ENCODE measurements around the gene LARP4B.

The LARP4B gene

GRCh38 chr10:921471-922414, 9.8 kb downstream of the LARP4B start:
- no peak for DNase-seq

DNA sequence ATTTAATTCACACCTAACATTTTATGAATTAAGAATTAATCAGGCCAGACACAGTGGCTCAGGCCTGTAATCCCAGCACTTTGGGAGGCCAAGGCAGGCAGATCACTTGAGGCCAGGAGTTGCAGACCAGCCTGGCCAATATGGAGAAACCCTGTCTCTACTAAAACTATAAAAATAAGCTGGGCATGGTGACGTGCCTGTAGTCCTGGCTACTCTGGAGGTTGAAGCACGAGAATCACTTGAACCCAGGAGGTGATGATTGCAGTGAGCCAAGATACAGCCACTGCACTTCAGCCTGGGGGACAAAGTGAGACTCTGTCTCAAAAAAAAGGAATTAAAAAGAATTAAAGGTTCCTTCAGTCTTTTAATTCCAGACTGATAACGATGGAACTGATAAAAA, 11.1 kb downstream of the LARP4B start:
- DNase-seq, result no peak

DNA sequence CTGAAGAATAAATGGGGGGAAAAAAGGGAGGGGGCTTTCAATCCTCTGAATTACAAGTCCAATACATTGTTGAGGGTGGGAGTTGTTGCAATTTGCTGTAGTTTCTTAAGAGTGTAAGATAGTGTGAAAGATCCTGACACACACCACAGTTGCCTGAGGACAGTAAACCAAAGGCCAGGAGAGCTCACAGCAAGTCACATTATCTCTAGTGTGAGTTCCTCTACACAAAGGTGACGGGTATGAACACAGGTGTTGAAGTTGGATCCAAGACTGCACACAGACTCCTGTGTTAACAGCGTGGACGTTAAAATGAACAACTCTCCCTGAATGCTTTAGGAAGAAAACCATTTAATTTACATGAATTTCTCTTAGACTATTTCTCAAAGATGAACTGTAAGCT, 12.0 kb downstream of the LARP4B start:
- no peak for DNase-seq

GRCh38 chr10:917999-918398, 13.5 kb downstream of the LARP4B start:
- no peak for DNase-seq

DNA sequence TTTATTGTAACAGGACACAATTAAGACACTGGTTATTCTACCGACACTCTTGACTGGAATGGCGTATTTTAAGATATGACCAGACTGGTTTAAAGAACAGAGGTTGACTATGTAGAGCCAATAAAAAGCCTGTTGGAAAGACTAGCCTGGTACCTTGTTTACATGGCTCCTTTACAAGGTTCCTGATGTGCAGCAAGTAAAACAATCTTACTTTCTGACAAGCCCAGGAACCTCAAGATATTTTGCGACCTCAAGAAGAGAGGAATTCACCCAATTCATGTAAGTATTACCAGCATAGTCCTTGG, 14.1 kb downstream of the LARP4B start:
- DNase-seq, result no peak

GRCh38 chr10:916716-917415, 14.6 kb downstream of the LARP4B start:
- no peak for DNase-seq

- no peak for DNase-seq
These were observed 21.7 kb downstream of the LARP4B start for GRCh38 chr10:909831-910230.

- DNase-seq, result no peak
These were observed 25.5 kb downstream of the LARP4B start for GRCh38 chr10:905972-906371.

- no peak for DNase-seq
These were observed 26.0 kb downstream of the LARP4B start for GRCh38 chr10:905503-905902.

DNA sequence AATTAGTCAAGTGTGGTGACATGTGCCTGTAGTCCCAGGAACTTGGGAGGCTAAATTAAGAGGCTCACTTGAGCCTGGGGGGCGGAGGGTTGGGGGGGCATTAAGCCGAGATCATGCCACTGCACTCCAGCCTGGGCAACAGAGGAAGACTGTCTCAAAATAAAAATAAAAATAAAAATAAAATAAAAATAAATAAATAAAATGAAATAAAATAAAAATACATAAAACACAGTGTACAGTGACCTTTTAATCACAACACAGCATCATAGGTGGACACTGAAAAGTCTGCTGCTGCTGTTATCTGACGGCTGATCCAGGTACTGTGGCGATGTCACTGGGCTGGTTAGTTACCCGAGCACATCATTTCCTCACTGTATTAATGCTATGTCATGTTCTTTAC, 27.1 kb downstream of the LARP4B start:
- DNase-seq, result no peak

GRCh38 chr10:898141-898540, 33.4 kb downstream of the LARP4B start:
- DNase-seq, result no peak

GRCh38 chr10:896982-897381, 34.5 kb downstream of the LARP4B start:
- no peak for DNase-seq

GRCh38 chr10:895324-895723, 36.2 kb downstream of the LARP4B start:
- DNase-seq, result no peak

DNA sequence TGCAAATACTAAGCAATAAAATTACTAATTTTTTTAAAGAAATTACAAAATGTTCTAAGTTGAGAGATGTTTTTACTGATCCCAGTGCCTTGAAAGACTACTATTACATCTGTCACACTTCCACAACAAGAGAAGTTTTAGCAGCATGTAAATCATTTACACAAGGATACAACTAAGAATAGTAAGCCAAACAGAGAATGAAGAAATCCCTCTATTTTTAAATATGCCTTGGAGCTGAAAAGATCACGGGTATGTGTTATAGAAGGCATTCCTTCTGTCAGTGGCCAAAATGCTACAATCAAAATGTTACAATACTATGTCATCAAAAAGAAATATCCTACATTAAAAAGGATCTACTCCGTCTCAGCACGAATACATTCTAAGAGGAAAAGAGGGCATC, 52.6 kb downstream of the LARP4B start:
- DNase-seq, result no peak

DNA sequence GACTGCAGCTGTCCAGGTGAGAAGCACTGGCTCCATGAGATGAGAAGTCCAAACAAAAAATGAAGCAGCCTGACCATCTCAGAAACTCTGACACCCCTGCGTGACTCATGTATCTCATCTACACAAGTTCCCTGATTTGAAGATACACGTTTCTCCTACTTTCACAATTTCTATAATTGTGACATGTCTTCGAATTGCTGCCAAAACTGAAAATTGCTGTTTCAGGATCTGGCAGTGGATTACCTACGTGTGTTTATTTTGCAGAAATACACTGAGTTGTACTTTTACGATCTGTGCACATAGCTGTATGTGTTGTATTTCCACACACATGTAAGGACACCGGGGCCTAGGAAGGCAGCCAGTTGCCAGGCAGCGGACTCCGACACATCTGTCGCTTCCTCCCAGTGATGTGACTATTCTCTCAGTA, 53.2 kb downstream of the LARP4B start:
- DNase-seq, result no peak

DNA sequence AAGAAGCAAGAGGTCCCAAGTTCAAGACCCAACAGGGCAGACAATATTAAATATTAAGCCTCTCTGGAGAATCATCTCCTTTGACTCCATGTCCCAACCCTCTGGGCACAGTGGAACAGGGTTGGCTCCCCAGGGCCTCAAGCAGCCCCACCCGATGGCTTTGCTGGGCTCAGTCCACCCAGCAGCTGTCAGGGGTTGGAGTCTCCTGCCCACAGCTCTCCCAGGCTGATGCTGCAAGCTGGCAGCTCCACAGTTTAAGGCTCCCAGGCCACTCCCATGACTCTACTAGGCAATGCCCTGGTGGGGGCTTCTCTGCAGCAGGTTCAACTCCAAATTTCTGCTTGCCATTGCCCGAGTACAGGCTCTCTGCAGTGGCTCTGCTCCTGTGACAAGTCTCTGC, 55.1 kb downstream of the LARP4B start:
- no peak for DNase-seq

DNA sequence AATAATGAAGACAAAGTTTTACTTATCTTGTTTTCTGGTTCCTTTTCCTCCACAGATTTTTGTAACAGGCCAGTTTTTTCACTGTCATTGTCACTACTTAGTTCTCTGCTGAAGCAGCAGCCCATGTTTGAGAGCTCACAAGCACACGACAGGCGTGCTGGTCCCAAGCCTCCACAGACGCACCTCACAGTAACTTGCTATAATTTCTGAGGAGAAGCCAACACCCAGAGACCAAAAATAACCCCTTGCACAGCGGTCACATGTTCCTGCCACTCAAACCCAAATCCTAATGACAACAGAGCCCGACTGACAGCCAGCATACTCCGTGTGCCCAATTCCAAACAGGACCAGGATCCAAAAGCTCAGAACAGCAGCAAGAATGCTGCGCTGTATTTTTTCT, 58.5 kb downstream of the LARP4B start:
- no peak for DNase-seq

GRCh38 chr10:871951-872403, 59.5 kb downstream of the LARP4B start:
- DNase-seq, result no peak

DNA sequence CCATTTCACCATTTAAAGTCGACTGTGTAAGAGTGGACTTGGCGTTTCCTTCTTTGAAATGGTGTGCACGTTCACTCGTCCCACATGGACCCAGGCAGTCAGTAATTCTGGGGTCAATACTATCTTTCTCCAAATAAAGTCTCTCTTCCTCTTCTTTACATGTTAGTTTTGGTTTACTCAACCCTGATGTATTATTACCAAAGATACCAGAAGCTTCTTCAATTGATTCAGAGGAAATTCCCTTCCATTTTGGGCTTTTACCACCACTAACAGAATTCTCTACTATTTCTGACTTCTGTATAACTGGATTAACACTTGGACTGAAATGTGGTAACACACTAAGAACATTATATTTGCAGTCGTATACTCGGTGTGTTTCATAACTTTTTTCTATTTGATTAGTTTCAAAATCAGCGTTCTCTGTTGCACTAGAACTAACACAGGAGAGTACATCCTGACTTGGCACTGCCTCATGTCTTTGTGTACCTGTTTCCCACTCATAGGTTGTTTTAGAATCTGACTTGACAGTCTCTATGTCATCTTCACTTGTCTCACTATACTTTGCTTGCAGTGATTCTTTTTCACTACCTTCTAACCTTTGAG, 60.8 kb downstream of the LARP4B start:
- no peak for DNase-seq

- no peak for DNase-seq
These were observed 62.3 kb downstream of the LARP4B start for GRCh38 chr10:869171-869570.

DNA sequence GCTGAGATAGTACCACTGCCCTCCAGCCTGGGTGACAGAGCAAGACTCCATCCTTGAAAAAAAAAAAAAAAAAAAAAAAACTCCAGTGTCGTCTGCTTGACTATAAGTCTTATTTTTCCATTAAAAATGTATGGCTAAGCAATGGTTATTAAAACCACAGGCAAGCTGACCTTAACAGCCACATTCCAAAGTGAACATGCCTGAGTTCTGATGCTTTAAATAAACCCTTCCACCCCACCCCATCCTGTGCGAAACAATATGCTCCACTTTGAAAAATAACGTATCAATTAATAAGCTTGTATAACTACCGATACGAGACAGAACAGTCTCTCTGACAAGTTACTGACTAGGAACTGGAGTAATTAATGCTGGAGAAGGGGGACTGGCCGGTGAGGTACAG, 63.7 kb downstream of the LARP4B start:
- no peak for DNase-seq

- DNase-seq, result no peak
These were observed 64.9 kb downstream of the LARP4B start for GRCh38 chr10:866577-866941.

DNA sequence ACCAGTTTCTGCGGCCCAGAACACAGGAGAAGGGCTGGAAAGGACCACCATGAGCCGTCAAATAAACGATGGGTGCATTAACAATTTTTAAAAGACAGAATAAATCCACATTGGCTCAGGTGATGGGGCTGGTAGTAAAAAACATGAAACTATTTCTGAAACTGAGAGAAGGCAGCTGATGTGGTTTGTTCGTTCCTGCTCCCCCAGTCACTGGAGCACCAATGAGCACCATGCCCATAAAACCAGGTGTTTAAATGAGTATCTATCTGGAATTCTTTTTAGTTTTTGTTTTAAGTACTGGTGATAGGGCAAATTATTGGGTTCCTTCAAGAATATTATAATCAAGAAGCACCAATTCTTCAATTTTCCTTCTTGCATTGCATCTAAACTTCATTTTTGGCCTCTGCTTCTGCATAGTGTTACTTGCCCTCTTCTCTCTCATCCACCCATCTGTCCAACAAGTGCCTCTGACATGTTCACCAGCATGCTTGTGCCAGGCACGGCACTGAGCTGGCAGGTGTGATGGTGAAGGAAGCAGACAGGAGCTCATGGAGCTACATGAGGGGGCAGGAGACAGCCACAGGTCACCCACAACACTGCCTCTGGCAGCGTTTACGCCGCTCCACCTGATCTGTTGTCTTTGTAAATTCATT, 65.5 kb downstream of the LARP4B start:
- no peak for DNase-seq

DNA sequence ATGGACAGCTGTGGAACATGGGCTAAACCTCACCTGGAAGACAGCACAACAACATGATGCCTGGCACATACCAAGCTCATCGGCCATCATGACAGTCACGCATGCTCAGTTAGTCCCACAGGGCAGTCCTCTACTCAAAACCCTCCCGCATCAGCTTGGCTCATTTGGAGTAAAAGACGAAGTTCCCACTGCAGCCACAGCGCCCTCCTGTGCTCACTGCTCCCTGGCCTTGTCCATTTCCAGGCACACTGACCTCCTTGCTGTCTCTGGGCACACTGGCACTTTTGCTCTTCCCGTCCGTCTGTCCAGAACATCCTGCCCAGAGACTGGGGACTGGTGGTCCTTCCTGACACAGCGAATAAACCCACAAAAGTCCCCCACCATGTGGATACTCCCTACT, 66.2 kb downstream of the LARP4B start:
- no peak for DNase-seq

Data from CD4-positive, alpha-beta T cell treated with Interleukin-21 for 1 hour (primary cell).